Measurements from ENCODE around the gene NOXA1.

The NOXA1 gene

DNA sequence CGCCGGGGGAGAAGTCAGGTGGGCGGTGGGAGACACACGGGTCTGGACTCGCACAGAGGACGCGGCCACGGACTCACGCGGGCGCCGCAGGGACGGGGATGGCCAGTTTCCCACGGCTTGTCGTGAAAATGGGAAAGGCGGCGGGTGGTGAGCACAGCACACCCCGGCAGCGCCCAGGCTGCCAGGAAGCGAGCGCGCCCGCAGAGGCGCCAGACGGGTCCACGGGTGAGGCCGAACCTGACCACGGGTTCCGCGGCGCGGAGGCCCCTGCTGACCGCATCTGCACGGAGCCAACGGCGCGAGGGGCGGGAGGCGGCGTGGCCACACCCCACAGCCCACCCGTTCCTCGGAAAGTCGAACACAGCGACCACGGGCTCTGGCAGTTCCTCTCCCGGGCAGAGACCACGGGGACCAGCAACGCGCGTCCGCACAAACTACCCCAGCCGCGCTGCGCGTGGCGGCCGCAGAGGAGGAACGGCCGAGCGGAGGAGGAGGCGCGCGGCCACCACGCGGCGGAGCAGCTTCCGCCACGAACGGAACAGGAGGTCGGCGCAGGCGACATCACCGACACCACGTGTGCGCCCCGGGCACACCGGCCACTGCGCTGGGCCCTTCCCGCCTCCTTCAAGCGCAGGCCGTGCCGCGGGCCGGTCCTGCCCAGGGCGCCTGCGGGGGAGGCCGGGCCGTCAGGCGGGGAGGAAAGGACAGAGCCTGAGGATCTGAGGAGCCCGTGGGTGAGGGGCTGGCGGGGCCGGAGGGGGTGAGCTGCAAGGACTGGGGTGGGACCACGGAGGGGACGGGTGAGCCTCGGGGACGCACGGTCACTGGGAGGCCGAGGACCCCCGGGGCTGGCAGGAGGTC lies 5.8 kb upstream of the NOXA1 start:
- in situ Hi-C loops (cut with MboI; ENCODE audit: low pct_unique_long_range_greater_than_20kb, low sequenced_read_pairs, unreplicated experiment), result no loop called here
- TF ChIP-seq, protein P1, sequence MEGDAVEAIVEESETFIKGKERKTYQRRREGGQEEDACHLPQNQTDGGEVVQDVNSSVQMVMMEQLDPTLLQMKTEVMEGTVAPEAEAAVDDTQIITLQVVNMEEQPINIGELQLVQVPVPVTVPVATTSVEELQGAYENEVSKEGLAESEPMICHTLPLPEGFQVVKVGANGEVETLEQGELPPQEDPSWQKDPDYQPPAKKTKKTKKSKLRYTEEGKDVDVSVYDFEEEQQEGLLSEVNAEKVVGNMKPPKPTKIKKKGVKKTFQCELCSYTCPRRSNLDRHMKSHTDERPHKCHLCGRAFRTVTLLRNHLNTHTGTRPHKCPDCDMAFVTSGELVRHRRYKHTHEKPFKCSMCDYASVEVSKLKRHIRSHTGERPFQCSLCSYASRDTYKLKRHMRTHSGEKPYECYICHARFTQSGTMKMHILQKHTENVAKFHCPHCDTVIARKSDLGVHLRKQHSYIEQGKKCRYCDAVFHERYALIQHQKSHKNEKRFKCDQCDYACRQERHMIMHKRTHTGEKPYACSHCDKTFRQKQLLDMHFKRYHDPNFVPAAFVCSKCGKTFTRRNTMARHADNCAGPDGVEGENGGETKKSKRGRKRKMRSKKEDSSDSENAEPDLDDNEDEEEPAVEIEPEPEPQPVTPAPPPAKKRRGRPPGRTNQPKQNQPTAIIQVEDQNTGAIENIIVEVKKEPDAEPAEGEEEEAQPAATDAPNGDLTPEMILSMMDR (IDR thresholded peaks at IDR 0.05; ENCODE audit: extremely low read depth, insufficient read depth, missing control alignments), result no peak
- DNase-seq (ENCODE audit: low spot score), result no peak

DNA sequence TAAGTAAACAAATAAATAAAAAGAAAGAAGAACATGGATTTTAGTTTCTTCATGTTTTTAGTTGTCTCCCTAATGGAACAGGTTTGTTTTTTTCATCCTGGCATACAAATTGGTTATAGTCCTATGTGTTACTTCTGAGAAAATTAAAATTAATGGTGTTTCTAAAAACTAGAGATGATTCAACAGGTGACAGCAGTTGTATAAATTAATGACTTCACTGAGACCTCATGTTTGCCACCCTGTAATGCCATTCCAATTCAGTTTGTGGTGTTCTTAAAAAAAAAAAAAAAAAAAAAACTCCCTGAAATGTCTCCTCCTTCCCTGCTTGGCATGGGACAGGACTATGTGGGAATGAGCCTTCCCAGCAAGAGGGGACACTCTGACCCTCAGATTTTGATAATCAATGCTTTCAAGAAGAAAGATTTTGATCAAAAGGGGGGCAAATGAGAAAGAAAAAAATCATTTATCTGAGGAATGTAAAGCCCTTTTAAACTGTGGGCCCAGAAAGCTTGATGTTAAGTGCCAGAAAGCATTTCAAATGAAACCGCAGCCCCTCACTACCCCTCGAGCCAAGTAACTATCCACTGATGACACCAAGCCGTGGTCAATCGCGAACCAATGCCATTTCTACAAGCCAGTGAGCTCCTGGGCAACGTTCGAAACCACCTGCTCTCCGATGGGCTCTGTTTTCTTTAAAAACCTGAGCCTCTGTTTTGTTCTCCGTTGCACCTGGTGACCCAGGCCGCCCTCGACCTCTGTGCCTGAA lies 1.2 kb upstream of the NOXA1 start:
- TF ChIP-seq, protein P1 (IDR thresholded peaks at IDR 0.05; ENCODE audit: extremely low read depth, insufficient read depth, missing control alignments), result no peak
- in situ Hi-C loops (cut with MboI; ENCODE audit: low pct_unique_long_range_greater_than_20kb, low sequenced_read_pairs, unreplicated experiment), result no loop called here
- DNase-seq (ENCODE audit: low spot score), result no peak

DNA sequence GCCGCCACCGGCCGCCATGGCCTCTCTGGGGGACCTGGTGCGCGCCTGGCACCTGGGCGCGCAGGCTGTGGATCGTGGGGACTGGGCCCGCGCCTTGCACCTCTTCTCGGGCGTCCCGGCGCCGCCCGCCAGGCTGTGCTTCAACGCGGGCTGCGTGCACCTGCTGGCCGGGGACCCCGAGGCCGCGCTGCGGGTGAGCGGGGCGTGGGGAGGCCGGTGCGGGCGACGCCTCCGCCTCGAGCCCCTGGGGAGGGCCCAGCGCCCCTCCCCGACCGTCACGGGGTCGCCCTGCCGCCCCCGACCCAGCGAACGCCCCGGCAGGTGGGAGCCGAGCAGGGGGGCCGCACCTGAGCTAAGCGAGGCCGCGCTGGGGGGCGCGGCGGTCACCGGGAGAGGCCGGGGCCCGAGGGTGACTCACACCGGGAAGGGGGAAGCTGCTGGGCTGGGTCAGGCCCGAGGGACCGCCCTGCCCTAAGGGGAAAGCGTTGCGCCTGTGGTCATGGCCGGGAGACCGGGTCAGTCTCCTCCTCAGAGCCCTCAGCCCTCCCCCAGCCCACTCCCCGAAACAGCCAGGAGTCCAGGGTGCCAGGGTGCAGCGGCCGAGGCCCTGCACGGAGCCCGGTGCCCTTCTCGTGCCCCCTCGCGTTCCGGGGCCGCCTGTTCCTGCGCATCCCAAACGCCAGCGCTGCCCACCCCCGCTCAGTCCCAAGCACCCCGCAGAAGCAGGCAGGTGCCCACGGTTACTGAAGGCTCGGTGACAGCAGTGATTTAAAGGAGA lies 510 bp downstream of the NOXA1 start:
- in situ Hi-C loops (cut with MboI; ENCODE audit: low pct_unique_long_range_greater_than_20kb, low sequenced_read_pairs, unreplicated experiment), result no loop called here
- TF ChIP-seq, protein P1 (IDR thresholded peaks at IDR 0.05; ENCODE audit: extremely low read depth, insufficient read depth, missing control alignments), result no peak
- DNase-seq (ENCODE audit: low spot score), result no peak

DNA sequence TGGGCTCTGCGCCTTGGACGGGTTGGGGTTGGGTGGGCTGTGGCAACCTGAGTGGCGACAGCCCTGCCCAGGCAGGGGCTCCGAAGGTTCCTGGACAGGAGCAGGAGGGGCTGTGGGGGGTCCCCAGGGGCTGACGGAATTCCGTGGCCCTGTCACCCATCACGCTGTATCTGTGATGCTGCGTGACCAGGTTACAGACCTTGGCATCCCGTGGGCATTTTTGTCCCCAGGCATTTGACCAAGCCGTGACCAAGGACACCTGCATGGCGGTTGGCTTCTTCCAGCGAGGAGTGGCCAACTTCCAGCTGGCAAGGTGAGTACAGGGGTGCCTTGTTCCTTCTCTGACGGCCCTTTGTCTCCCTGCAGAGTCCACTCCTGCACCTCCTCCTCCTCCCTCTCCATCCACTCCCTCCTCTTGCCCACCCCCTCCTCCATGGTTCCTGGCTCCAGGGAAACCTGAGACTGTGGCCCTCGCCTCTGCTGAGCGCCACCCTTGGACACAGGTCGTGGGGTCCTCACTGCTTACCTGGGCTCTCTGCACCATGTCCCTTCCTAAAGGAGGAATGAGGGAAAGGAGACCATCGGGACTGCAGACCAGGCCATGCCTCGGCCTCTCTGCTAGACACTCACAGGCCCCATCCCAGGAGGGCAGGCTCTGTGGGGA lies 3.0 kb downstream of the NOXA1 start:
- in situ Hi-C loops (cut with MboI; ENCODE audit: low pct_unique_long_range_greater_than_20kb, low sequenced_read_pairs, unreplicated experiment), result no loop called here
- DNase-seq (ENCODE audit: low spot score), result no peak

DNA sequence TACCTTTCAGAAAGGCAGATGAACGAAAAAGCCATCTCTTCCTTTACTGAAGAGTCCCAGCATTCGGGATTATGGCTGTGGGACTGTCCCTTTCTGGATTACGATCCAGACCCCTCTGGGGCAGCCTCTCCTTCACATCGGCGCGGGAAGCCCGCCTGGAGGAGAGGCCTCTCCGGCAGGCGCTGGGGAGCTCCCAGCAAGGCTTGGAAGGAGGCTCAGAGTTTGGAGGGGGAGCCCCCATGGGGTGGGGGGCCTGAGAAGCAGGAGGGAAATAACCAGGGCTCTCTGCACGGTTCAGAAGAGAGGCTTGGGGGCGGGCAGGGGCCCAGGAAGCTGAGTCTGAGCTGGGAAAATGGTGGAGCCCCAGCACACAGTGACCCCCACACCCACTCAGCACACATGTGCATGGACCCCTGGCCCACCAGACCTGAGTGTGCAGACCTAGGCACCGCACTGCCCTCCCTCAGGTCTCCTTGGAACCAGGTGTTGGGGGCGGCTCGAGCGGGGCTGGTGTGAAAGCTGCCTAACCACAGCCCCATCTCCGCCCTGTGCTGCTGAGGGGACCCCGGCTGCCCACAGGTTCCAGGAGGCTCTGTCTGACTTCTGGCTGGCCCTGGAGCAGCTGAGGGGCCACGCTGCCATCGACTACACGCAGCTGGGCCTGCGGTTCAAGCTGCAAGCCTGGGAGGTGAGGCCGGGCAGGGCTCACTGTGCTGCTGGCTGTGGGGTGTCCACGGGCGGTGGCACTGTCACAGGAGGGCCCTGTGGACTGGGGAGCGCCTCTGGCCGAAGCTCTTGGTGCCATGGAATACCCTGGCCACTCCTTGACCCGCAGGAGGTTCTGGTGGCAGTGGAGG lies 4.5 kb downstream of the NOXA1 start:
- no peak for DNase-seq (ENCODE audit: low spot score)
- in situ Hi-C loops (cut with MboI; ENCODE audit: low pct_unique_long_range_greater_than_20kb, low sequenced_read_pairs, unreplicated experiment), result no loop called here
- TF ChIP-seq, protein P1 (IDR thresholded peaks at IDR 0.05; ENCODE audit: extremely low read depth, insufficient read depth, missing control alignments), result no peak

More for the DNA sequence above, 3.0 kb downstream of the NOXA1 start:
- TF ChIP-seq, protein P1 (IDR thresholded peaks at IDR 0.05; ENCODE audit: extremely low read depth, insufficient read depth, missing control alignments), result no peak

Data from GM13977 (cell line).